Activated gamma-delta T cell treated with Interleukin-2 at 50 U/mL for 16 hours (primary cell): ENCODE results near the gene ATXN7L3.

Experiments used
- DNase-seq: peaks from one replicate; pipeline ENCODE4 v3.0.0-alpha.2; 2020

ATXN7L3 gene

GRCh38 chr17:44217738-44218343, 18.2 kb upstream of the ATXN7L3 start:
- DNase-seq = no peak

GRCh38 chr17:44216694-44217093, 17.0 kb upstream of the ATXN7L3 start:
- no peak for DNase-seq

- peak; percentile 61 for DNase-seq
Observed at GRCh38 chr17:44216173-44216572, 16.5 kb upstream of the ATXN7L3 start.

- DNase-seq = no peak
Observed at GRCh38 chr17:44214896-44215295, 15.2 kb upstream of the ATXN7L3 start.

GRCh38 chr17:44214230-44214494, 14.5 kb upstream of the ATXN7L3 start:
- no peak for DNase-seq

GRCh38 chr17:44213403-44214229, 13.9 kb upstream of the ATXN7L3 start:
- DNase-seq = no peak

- DNase-seq = no peak
Observed at GRCh38 chr17:44212507-44213402, 13.1 kb upstream of the ATXN7L3 start.

GRCh38 chr17:44211281-44212265, 11.9 kb upstream of the ATXN7L3 start:
- no peak for DNase-seq

GRCh38 chr17:44210342-44211192, 10.9 kb upstream of the ATXN7L3 start:
- DNase-seq = peak; percentile 92

- DNase-seq = no peak
Observed at GRCh38 chr17:44209786-44210341, 10.2 kb upstream of the ATXN7L3 start.

GRCh38 chr17:44207743-44208142, 8.1 kb upstream of the ATXN7L3 start:
- no peak for DNase-seq

- no peak for DNase-seq
Observed at GRCh38 chr17:44207319-44207718, 7.6 kb upstream of the ATXN7L3 start.

GRCh38 chr17:44206825-44207155, 7.1 kb upstream of the ATXN7L3 start:
- DNase-seq = no peak

- DNase-seq = no peak
Observed at GRCh38 chr17:44205962-44206824, 6.5 kb upstream of the ATXN7L3 start.

GRCh38 chr17:44204441-44204882, 4.8 kb upstream of the ATXN7L3 start:
- no peak for DNase-seq

GRCh38 chr17:44203731-44204440, 4.2 kb upstream of the ATXN7L3 start:
- DNase-seq = peak; percentile 52

GRCh38 chr17:44202756-44203155, 3.1 kb upstream of the ATXN7L3 start:
- DNase-seq = no peak

- no peak for DNase-seq
Observed at GRCh38 chr17:44200478-44201155, 933 bp upstream of the ATXN7L3 start.
